Stimulated activated memory B cell treated with anti-CD40 and anti-IgM and Interleukin-4, amounts not matched to agents 10 μg/mL and 1 μg/mL and 100 μg/mL, for 72 hours (primary cell): ENCODE data around the gene PDIA4.
"Not testable (repeated sequence)": the region's sequence is repeated elsewhere in the genome, so short reads cannot be mapped to it uniquely, and the experiment has no call there.

Source experiments
- ATAC-seq: fragments of 150-1000 bp; cut with Tn5 transposase; 2 replicates; pipeline ENCODE4 v1.10.0; 2021
- H3K27ac Mint-ChIP-seq: one replicate; pipeline ENCODE4 v1.8.0; 2022; ENCODE audit warnings: mild to moderate bottlenecking, mixed read lengths
- H3K27me3 Mint-ChIP-seq: one replicate; pipeline ENCODE4 v1.8.0; 2022; ENCODE audit warnings: mixed read lengths
- H3K36me3 Mint-ChIP-seq: one replicate; pipeline ENCODE4 v1.8.0; 2022; ENCODE audit warnings: mixed read lengths
- H3K4me1 Mint-ChIP-seq: one replicate; pipeline ENCODE4 v1.8.0; 2022; ENCODE audit warnings: mixed read lengths
- H3K4me3 Mint-ChIP-seq: one replicate; pipeline ENCODE4 v1.8.0; 2022; ENCODE audit warnings: mild to moderate bottlenecking, moderate library complexity, mixed read lengths
- H3K9me3 Mint-ChIP-seq: one replicate; pipeline ENCODE4 v1.8.0; 2022; ENCODE audit warnings: mixed read lengths

Gene PDIA4, protein sequence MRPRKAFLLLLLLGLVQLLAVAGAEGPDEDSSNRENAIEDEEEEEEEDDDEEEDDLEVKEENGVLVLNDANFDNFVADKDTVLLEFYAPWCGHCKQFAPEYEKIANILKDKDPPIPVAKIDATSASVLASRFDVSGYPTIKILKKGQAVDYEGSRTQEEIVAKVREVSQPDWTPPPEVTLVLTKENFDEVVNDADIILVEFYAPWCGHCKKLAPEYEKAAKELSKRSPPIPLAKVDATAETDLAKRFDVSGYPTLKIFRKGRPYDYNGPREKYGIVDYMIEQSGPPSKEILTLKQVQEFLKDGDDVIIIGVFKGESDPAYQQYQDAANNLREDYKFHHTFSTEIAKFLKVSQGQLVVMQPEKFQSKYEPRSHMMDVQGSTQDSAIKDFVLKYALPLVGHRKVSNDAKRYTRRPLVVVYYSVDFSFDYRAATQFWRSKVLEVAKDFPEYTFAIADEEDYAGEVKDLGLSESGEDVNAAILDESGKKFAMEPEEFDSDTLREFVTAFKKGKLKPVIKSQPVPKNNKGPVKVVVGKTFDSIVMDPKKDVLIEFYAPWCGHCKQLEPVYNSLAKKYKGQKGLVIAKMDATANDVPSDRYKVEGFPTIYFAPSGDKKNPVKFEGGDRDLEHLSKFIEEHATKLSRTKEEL

GRCh38 chr7:149028346-149029109 is at the start of gene PDIA4:
PDIA4 (minus strand) TSS chr7:149028505; CDS start chr7:149028408, 97 bp downstream.
- H3K4me1 Mint-ChIP-seq = peaks cover 41% of the 10 kb centered on the region
- H3K4me3 Mint-ChIP-seq = peak within 1 kb of the TSS; percentile 86
- no peaks in the 10 kb centered on the region for H3K9me3 Mint-ChIP-seq
- no peaks in the 10 kb centered on the region for H3K27me3 Mint-ChIP-seq
- H3K27ac Mint-ChIP-seq = peak within 1 kb of the TSS; percentile 90
- peaks cover 14% of the 10 kb centered on the region for H3K36me3 Mint-ChIP-seq
- ATAC-seq = peak; percentile 98

- no peak overlapping the region for H3K27ac Mint-ChIP-seq
- peaks cover 32% of the 10 kb centered on the region for H3K36me3 Mint-ChIP-seq
- H3K27me3 Mint-ChIP-seq = no peaks in the 10 kb centered on the region
- H3K4me3 Mint-ChIP-seq = no peak overlapping the region
- no peaks in the 10 kb centered on the region for H3K4me1 Mint-ChIP-seq
- ATAC-seq = no peak
- no peaks in the 10 kb centered on the region for H3K9me3 Mint-ChIP-seq
Observed at GRCh38 chr7:149077594-149077993, 49.3 kb upstream of the PDIA4 start.

DNA sequence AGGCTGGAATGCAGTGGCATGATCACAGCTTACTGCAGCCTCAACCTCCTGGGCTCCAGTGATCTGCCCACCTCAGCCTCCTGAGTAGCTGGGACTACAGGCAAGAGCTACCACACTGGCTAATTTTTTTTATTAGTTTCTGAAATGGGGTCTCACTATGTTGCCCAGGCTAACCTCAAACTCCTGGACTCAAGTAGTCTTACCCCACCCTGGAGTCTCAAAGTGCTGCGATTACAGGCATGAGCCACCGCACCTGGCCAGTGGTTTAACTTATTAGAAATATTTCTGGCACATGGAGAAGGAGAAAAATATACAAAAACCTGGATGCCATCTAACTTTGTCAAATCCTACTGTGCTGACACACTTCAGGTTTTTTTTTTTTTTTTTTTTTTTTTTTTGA is 47.0 kb upstream of the PDIA4 start:
- Mint-ChIP-seq H3K4me3 (no peak overlapping the region), H3K9me3 (no peaks in the 10 kb centered on the region), H3K36me3 (peaks cover 46% of the 10 kb centered on the region), H3K4me1 (no peaks in the 10 kb centered on the region), H3K27me3 (no peaks in the 10 kb centered on the region), H3K27ac (no peak overlapping the region)
- ATAC-seq = no peak

GRCh38 chr7:149074116-149074885 is 46.0 kb upstream of the PDIA4 start:
- Mint-ChIP-seq H3K27ac (no peak overlapping the region), H3K27me3 (no peaks in the 10 kb centered on the region), H3K9me3 (no peaks in the 10 kb centered on the region), H3K36me3 (peaks cover 45% of the 10 kb centered on the region), H3K4me1 (no peaks in the 10 kb centered on the region), H3K4me3 (no peak overlapping the region)
- ATAC-seq = no peak

- Mint-ChIP-seq H3K4me3 (no peak overlapping the region), H3K36me3 (peaks cover 42% of the 10 kb centered on the region), H3K27me3 (no peaks in the 10 kb centered on the region), H3K27ac (no peak overlapping the region), H3K4me1 (peaks cover 6% of the 10 kb centered on the region), H3K9me3 (no peaks in the 10 kb centered on the region)
- ATAC-seq = no peak
Observed at GRCh38 chr7:149072438-149072775, 44.1 kb upstream of the PDIA4 start.

DNA sequence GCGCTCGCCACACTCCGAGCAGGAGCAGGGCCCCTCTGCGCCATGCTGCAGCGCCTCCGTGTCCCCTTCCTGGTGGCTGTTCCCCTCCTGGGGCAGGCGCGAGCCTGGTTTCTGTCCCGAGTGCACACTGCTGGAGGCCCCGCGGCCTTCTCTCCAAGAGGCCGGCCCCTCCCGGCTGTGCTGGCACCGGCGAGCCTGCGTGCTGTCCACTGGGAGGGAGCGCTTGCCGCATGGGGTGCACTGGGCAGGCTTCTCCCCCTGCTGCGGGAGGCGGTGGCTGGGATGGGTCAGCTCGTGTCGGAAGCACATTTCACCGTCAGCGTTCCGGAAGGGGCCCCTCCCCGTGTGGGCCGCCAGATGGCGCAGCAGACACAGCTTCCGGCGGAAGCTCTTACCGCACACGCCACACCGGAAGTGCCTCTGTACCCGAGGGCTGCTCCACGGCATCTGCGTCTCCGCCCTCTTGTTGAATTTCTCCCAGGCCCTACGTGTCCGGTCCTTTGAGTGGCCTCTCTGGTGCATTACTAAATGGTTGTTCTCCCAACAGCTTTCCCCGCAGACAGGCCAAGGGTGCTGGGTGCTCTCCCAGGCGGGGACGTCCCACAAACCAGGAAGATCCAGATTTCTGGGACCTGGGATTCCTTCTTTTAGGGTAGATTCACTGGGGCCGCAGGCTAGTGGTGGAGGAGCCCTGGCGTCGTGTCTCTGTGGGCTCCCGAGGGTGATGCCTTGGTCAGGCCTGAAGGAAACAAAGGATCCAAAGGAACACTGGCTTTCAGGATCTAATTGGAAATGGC is 43.5 kb upstream of the PDIA4 start:
- Mint-ChIP-seq H3K27me3 (no peaks in the 10 kb centered on the region), H3K4me3 (peak overlapping the region; percentile 7), H3K27ac (no peak overlapping the region), H3K36me3 (peaks cover 37% of the 10 kb centered on the region), H3K4me1 (peaks cover 6% of the 10 kb centered on the region), H3K9me3 (no peaks in the 10 kb centered on the region)
- peak; percentile 43 for ATAC-seq

DNA sequence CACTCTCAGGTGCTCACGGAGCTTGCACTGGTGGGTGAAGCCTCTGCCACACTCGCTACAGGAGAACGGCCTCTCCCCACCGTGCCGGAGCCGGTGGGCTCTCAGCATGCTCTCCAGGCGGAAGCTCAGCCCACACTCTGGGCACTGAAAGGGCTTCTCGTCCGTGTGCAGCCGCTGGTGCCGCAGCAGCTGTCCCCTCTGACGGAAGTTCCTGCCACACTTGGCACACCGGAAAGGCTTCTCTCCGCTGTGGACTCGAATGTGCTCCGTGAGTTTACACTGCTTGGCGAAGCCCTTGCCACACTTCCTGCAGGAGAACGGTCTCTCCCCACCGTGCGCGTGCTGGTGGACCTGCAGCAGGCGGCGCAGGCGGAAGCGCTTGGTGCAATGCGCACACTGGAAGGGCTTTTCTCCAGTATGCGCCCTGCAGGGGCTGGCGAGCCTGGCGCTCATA is 42.9 kb upstream of the PDIA4 start:
- Mint-ChIP-seq H3K9me3 (no peaks in the 10 kb centered on the region), H3K36me3 (peaks cover 32% of the 10 kb centered on the region), H3K4me3 (no peak overlapping the region), H3K4me1 (peaks cover 6% of the 10 kb centered on the region), H3K27me3 (no peaks in the 10 kb centered on the region), H3K27ac (no peak overlapping the region)
- no peak for ATAC-seq

- Mint-ChIP-seq H3K9me3 (no peaks in the 10 kb centered on the region), H3K27ac (no peak overlapping the region), H3K27me3 (no peaks in the 10 kb centered on the region), H3K4me1 (peaks cover 6% of the 10 kb centered on the region), H3K36me3 (peaks cover 32% of the 10 kb centered on the region), H3K4me3 (no peak overlapping the region)
- no peak for ATAC-seq
Observed at GRCh38 chr7:149070372-149071125, 42.2 kb upstream of the PDIA4 start.

GRCh38 chr7:149067869-149068268 is 39.6 kb upstream of the PDIA4 start:
- Mint-ChIP-seq H3K27ac (peak overlapping the region; percentile 44), H3K27me3 (no peaks in the 10 kb centered on the region)

GRCh38 chr7:149063476-149063875 is 35.2 kb upstream of the PDIA4 start:
- Mint-ChIP-seq H3K27ac (peak overlapping the region; percentile 35), H3K4me1 (peaks cover 32% of the 10 kb centered on the region), H3K36me3 (peaks cover 7% of the 10 kb centered on the region), H3K27me3 (no peaks in the 10 kb centered on the region), H3K9me3 (no peaks in the 10 kb centered on the region), H3K4me3 (no peak overlapping the region)
- no peak for ATAC-seq

More at GRCh38 chr7:149067869-149068268, 39.6 kb upstream of the PDIA4 start:
- no peak for ATAC-seq
- H3K4me3 Mint-ChIP-seq = no peak overlapping the region
- peaks cover 32% of the 10 kb centered on the region for H3K36me3 Mint-ChIP-seq
- H3K4me1 Mint-ChIP-seq = peaks cover 21% of the 10 kb centered on the region
- H3K9me3 Mint-ChIP-seq = no peaks in the 10 kb centered on the region

DNA sequence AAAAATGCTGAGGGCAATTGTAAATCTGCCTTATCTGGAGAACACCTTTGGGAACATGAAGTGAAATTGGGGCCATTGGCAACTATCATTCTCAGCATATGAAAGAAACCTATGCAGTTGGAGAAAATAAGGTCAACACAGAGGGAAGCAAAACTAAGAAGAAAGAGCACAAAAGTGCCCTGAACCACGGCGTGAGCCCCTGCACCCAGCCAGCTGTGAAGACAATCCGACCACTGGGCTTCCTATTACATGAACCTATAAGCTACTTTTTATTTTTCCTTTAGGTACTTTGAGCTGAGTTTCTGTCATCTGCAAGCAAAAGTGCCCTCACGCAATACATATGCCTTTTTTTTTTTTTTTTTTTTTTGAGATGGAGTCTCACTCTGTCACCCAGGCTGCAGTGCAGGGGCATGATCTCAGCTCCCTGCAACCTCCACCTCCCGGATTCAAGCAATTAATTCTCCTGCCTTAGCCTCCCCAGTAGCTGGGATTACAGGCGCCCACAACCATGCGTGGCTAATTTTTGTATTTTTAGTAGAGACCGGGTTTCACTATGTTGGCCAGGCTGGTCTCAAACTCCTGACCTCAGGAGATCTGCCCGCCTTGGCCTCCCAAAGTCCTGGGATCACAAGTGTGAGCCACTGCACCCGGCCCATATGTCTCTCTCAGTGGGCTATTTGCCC is 34.1 kb upstream of the PDIA4 start:
- H3K36me3 Mint-ChIP-seq, H3K27me3 Mint-ChIP-seq, H3K9me3 Mint-ChIP-seq, H3K4me3 Mint-ChIP-seq: not testable (repeated sequence)
- H3K4me1 Mint-ChIP-seq = peaks cover 26% of the 10 kb centered on the region
- peak overlapping the region; percentile 49 for H3K27ac Mint-ChIP-seq
- peak; percentile 84 for ATAC-seq

- H3K36me3 Mint-ChIP-seq = no peaks in the 10 kb centered on the region
- H3K4me1 Mint-ChIP-seq = peaks cover 23% of the 10 kb centered on the region
- H3K9me3 Mint-ChIP-seq = no peaks in the 10 kb centered on the region
- no peak overlapping the region for H3K4me3 Mint-ChIP-seq
- no peak for ATAC-seq
- H3K27me3 Mint-ChIP-seq = no peaks in the 10 kb centered on the region
- no peak overlapping the region for H3K27ac Mint-ChIP-seq
Observed at GRCh38 chr7:149060156-149060555, 31.9 kb upstream of the PDIA4 start.

DNA sequence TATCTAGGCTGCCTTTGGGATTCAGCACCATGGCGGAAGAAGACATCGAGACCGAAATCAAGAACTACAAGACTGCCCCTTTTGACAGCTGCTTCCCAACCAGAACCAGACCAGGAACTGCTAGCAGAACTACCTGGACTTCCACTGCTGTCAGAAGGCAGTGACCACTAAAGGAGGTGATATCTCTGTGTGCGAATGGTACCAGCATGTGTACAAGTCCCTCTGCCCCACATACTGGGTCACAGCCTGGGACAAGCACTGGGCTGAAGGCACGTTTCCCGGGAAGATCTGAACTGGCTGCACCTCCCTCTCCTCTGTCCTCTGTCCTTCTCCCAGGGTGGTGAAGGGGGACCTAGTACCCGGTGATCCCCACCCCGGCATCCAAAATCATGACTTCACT is 25.6 kb upstream of the PDIA4 start:
- Mint-ChIP-seq H3K27ac (no peak overlapping the region), H3K9me3 (no peaks in the 10 kb centered on the region), H3K27me3 (peaks cover 14% of the 10 kb centered on the region), H3K4me1 (no peaks in the 10 kb centered on the region), H3K4me3 (no peak overlapping the region), H3K36me3 (no peaks in the 10 kb centered on the region)
- no peak for ATAC-seq
